ENCODE results near the gene STEAP4. TPM values are rescaled to one million over a fixed set of nuclear protein-coding genes. Genes with fewer than 3 reads are reported as not detected.

Gene STEAP4
- polyA plus RNA-seq, 1 of the 3 experiments (the other 2 are of a cell fraction) = not detected

- no peak for TF ChIP-seq EP300 (IDR thresholded peaks at IDR 0.05; ENCODE audit: borderline replicate concordance in 1 of 2, low read depth in 1 of 2, low read length in 1 of 2)
- no peak for TF ChIP-seq FOSL2 (IDR thresholded peaks at IDR 0.05; ENCODE audit: borderline replicate concordance, low read depth)
- TF ChIP-seq TEAD4 (IDR thresholded peaks at IDR 0.05; ENCODE audit: borderline replicate concordance, insufficient read depth) = no peak
- TF ChIP-seq USF2 (IDR thresholded peaks at IDR 0.05; ENCODE audit: borderline replicate concordance, low read depth, low read length) = no peak
- TF ChIP-seq RCOR1 (IDR thresholded peaks at IDR 0.05; ENCODE audit: low read length) = no peak
- no peak for TF ChIP-seq RFX5 (IDR thresholded peaks at IDR 0.05; ENCODE audit: low read length)
- TF ChIP-seq CHD2 (IDR thresholded peaks at IDR 0.05; ENCODE audit: low read length, partially characterized antibody) = no peak
- TF ChIP-seq YY1 (IDR thresholded peaks at IDR 0.05; ENCODE audit: low read depth) = no peak
- no peak for TF ChIP-seq ELF1 (IDR thresholded peaks at IDR 0.05)
- TF ChIP-seq MXI1 (IDR thresholded peaks at IDR 0.05; ENCODE audit: low read depth, low read length) = no peak
- no peak for TF ChIP-seq SMC3 (IDR thresholded peaks at IDR 0.05; ENCODE audit: low read depth, low read length)
- TF ChIP-seq NRF1 (IDR thresholded peaks at IDR 0.05; ENCODE audit: low read depth, low read length) = no peak
- TF ChIP-seq RXRA (IDR thresholded peaks at IDR 0.05; ENCODE audit: borderline replicate concordance, low read depth) = no peak
- TF ChIP-seq NFIC (IDR thresholded peaks at IDR 0.05; ENCODE audit: borderline replicate concordance) = no peak
- TF ChIP-seq RAD21 (IDR thresholded peaks at IDR 0.05; ENCODE audit: low read length) = no peak
- no peak for TF ChIP-seq TAF1 (IDR thresholded peaks at IDR 0.05; ENCODE audit: borderline replicate concordance, low read depth, low read length)
- no peak for TF ChIP-seq MEF2A (IDR thresholded peaks at IDR 0.05; ENCODE audit: borderline replicate concordance, low read depth)
- TF ChIP-seq FOXJ3 (CRISPR knock-in tag; IDR thresholded peaks at IDR 0.05) = no peak
- no peak for TF ChIP-seq PBX3 (IDR thresholded peaks at IDR 0.05)
- H4K20me1 ChIP-seq (ENCODE audit: insufficient read depth) = no peaks in the 10 kb centered on the region
- no peaks in the 10 kb centered on the region for H3K9me2 ChIP-seq
- no peak overlapping the region for H3K27ac ChIP-seq (ENCODE audit: low read depth in 2 of 2, low read length in 1 of 2)
- H3F3A ChIP-seq (replicated peaks; ENCODE audit: insufficient read depth) = peaks cover 7% of the 10 kb centered on the region
- no peak for DNase-seq
- H3K27me3 ChIP-seq (ENCODE audit: insufficient read depth) = no peaks in the 10 kb centered on the region
- no peak overlapping the region for H2AFZ ChIP-seq (ENCODE audit: low read depth)
- no peak overlapping the region for H3K9ac ChIP-seq
- H3K4me1 ChIP-seq (ENCODE audit: control insufficient read depth in 1 of 2, insufficient read depth in 2 of 2, low read depth in 1 of 2, low read length in 1 of 2) = 0 out of 4 replicates have a peak, but pooled peaks cover 0 to 7% of the 10 kb centered on the region in 2 experiments
- H3K4me3 ChIP-seq (ENCODE audit: low read depth in 2 of 2, low read length in 1 of 2) = no peak overlapping the region
- ChIA-PET CTCF (interaction anchor here (1.0 to 1.5 kb wide), 4 partner anchors 8 to 29 kb away, joined by 3 to 5 read pairs (median 4); no protein-coding TSS in a partner anchor), POLR2A (no interaction called here)
- H3K36me3 ChIP-seq (replicated peaks in 1 of 2; ENCODE audit: control insufficient read depth in 1 of 2, insufficient read depth in 2 of 2, low read length in 1 of 2) = no peaks in the 10 kb centered on the region
- WGBS (ENCODE audit: low lambda C conversion rate) = 61% methylated on average over 4 of the region's 4 CpGs
- no peak overlapping the region for H3K4me2 ChIP-seq
- no peaks in the 10 kb centered on the region for H3K9me3 ChIP-seq
- no peaks in the 10 kb centered on the region for H3K79me2 ChIP-seq (ENCODE audit: insufficient read depth)
These were observed 80.5 kb downstream of the STEAP4 start for GRCh38 chr7:88226201-88226600.
